Brain microvascular endothelial cell (primary cell): ENCODE measurements around the gene ECSCR.
"Not testable (repeated sequence)": the region's sequence is repeated elsewhere in the genome, so short reads cannot be mapped to it uniquely, and the experiment has no call there.

Source experiments
- DNase-seq: peaks from one replicate; pipeline ENCODE4 v3.0.0-alpha.2; 2020
- H3K27ac ChIP-seq: fragments of 250-450 bp; sonication (Bioruptor Pico); 2 replicates; pipeline ENCODE4 v1.5.1; 2020; ENCODE audit warnings: mild to moderate bottlenecking, moderate library complexity
- H3K27me3 ChIP-seq: fragments of 250-450 bp; sonication (Bioruptor Pico); replicated peaks from 2 replicates; pipeline ENCODE4 v1.5.1; 2020; ENCODE audit warnings: mild to moderate bottlenecking
- H3K36me3 ChIP-seq: fragments of 250-450 bp; sonication (Bioruptor Pico); replicated peaks from 2 replicates; pipeline ENCODE4 v1.5.1; 2020; ENCODE audit warnings: mild to moderate bottlenecking
- H3K4me3 ChIP-seq: 2 replicates; pipeline ENCODE4 v1.5.1; 2011; ENCODE audit warnings: low read depth, mild to moderate bottlenecking, control low read depth, low read length, moderate library complexity
- CTCF ChIP-seq: IDR thresholded peaks from 2 replicates; pipeline ENCODE4 v1.5.1; 2011; ENCODE audit warnings: low read depth, mild to moderate bottlenecking, moderate library complexity, low read length, control low read depth, inconsistent platforms; ENCODE audit errors: missing control alignments
- in situ Hi-C: cut with HindIII; loops from 2 replicates; pipeline ENCODE4 v1.10.0; 2017; ENCODE audit warnings: low sequenced_read_pairs, low pct_ligation_motif_present

The ECSCR gene

DNA sequence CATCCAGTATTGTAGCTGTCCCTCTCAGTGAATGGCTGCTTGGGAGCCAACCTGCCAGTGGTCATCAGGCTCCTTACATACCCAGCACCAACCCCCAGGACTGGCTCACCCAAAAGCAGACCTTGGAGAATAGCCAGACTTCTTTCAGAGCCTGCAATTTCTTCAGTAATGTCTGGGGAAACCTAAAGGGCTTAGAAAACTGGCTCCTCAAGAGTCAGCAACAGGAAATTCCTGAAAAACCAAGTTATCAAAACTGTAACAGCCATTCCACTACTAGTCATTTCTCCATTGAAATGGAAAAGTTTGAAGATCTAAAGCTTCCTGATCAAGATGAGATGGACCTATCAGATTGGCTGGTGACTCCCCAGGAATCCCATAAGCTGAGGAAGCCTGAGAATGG, 32.3 kb upstream of the ECSCR start:
- peak; percentile 40 for DNase-seq
- in situ Hi-C loops = no loop called here
- H3K4me3 ChIP-seq = no peak overlapping the region
- no peaks in the 10 kb centered on the region for H3K36me3 ChIP-seq
- no peak overlapping the region for H3K27ac ChIP-seq
- H3K27me3 ChIP-seq = no peaks in the 10 kb centered on the region
- TF ChIP-seq CTCF = no peak

GRCh38 chr5:139494256-139494655, 31.7 kb upstream of the ECSCR start:
- DNase-seq = no peak
- no peaks in the 10 kb centered on the region for H3K36me3 ChIP-seq
- H3K4me3 ChIP-seq = no peak overlapping the region
- in situ Hi-C loops = no loop called here
- H3K27me3 ChIP-seq = no peaks in the 10 kb centered on the region
- H3K27ac ChIP-seq = no peak overlapping the region
- TF ChIP-seq CTCF = no peak

DNA sequence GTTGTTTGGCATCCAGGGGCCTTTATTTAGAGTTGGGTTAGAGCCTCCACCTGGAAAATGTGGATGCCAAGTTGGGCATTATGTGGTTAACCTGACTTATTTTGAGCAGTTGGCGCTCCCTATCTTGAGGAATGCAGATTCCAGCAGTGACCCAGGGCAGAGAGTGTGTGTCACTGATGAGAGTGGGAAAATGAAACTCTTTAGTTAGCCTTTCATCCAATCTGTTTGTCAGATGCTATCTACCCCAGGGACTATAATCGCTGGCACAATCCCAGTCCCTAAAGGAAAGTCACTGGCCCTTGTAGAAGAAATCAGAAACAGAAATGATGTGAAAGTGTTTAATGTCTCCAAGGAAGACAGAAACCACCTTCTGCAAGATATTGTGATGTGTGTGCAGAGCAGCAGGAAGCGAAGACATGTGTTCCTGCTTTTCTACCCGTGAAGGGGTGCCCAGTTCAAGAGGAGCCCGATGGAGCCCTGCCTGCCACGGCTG, 30.2 kb upstream of the ECSCR start:
- DNase-seq = peak; percentile 40
- in situ Hi-C loops = no loop called here
- TF ChIP-seq CTCF = no peak
- Histone ChIP-seq H3K36me3 (no peaks in the 10 kb centered on the region), H3K27me3 (no peaks in the 10 kb centered on the region), H3K4me3 (no peak overlapping the region), H3K27ac (no peak overlapping the region)

DNA sequence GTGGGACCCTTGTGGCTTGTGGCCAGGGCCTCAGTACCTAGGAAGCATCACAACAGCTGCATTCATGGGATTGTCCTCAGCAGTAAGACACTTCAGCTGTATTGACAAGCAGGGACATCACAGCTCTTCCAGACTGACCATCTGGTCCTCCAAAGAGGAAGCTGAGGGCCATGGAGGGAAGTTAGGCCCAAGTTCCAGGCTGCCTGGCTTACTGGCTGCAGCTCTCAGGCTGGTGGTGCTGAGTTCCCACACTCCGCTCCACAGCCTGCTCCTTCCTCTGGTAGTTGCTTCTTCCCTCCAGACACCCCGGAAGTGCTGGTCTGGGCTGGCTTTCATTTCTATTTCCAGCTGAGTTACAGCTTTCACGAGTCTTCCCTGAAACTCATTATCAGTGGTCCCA, 25.7 kb upstream of the ECSCR start:
- no peak for DNase-seq
- Histone ChIP-seq H3K4me3 (no peak overlapping the region), H3K27ac (no peak overlapping the region), H3K36me3 (no peaks in the 10 kb centered on the region), H3K27me3 (no peaks in the 10 kb centered on the region)
- TF ChIP-seq CTCF = no peak
- in situ Hi-C loops = no loop called here

DNA sequence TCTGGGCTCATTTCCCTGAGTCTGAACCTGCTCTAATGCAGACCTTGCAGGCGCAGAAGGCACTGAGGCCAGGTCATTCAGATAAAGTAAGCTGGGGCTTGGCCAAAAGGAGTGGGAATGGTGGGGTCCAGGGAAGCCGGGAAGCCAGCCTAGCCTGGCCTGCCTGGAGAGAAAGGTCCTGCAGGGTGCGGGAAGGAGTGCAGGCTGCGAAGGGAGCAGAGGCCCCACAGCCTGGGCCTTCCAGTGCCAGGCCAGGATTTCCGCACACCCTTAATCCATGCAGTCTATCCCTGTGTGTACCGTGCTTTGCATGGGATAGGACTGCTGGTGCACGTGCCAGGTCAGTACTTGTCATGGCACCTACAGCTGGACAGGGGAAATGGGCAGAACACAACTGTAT, 23.7 kb upstream of the ECSCR start:
- Histone ChIP-seq H3K4me3 (no peak overlapping the region), H3K27ac (no peak overlapping the region), H3K27me3 (no peaks in the 10 kb centered on the region), H3K36me3 (no peaks in the 10 kb centered on the region)
- in situ Hi-C loops = no loop called here
- no peak for TF ChIP-seq CTCF
- DNase-seq = no peak

- H3K4me3 ChIP-seq, H3K27me3 ChIP-seq, in situ Hi-C loops, DNase-seq, H3K36me3 ChIP-seq: not testable (repeated sequence)
- peak overlapping the region; percentile 93 for H3K27ac ChIP-seq
These were observed 20.3 kb upstream of the ECSCR start for GRCh38 chr5:139482890-139483208.
